K562 (cell line): ENCODE measurements around the gene ZKSCAN3. TPM values are rescaled to one million over a fixed set of nuclear protein-coding genes. Genes with fewer than 3 reads are reported as not detected.

Source experiments
- ATAC-seq: fragments of 200-7000 bp; cut with Tn5 transposase; 3 replicates; pipeline ENCODE4 v1.9.1; 2020; ENCODE audit warnings: moderate library complexity
- BruUV-seq: library from RNA; stranded (reverse); fragments of 400-500 nt; replicated peaks from 2 replicates; lab custom pipeline; 2021; lab: Mats Ljungman, UMichigan
- CTCF ChIA-PET: fragments of 300-600 bp; formaldehyde crosslinking; extraction: SDS; loops from one replicate; lab custom pipeline; 2021; ENCODE audit warnings: low intra/inter-chr PET ratio; lab: Yijun Ruan, JAX
- POLR2A ChIA-PET: fragments of 300-600, 350-650 bp; sonication (Branson Sonifier 250); formaldehyde crosslinking; extraction: SDS; loops from one replicate; lab custom pipeline; 2021; ENCODE audit warnings: antibody characterized with exemption, inconsistent platforms; lab: Yijun Ruan, JAX
- DNase-seq, 4 experiments: peaks; one replicate each; pipeline versions ENCODE4 v3.0.0 to v3.0.0-alpha.2; 2011 to 2018; ENCODE audit warnings: low spot score in 3 of 4, mixed read lengths in 3 of 4; ENCODE audit errors: extremely low read depth in 1 of 4
- FAIRE-seq: peaks from 2 replicates; lab custom pipeline; 2011; peaks lifted over from hg19 to GRCh38; lab: Jason Lieb, UNC
- H2AFZ ChIP-seq: 2 replicates; pipeline ENCODE4 v1.6.0; 2011; ENCODE audit warnings: low read depth, low read length, control low read depth, inconsistent platforms
- H3K27ac ChIP-seq: fragments of 200-600 bp; 3 replicates; pipeline ENCODE4 v1.8.0; 2011; ENCODE audit warnings: low read depth, mild to moderate bottlenecking, control low read depth, inconsistent platforms, low read length, moderate library complexity, mixed read lengths; ENCODE audit errors: extremely low read depth
- H3K27me3 ChIP-seq, 2 experiments: fragments of 300-600 bp in 1 of 2; 2 replicates in 1 of 2; 3 replicates in 1 of 2; pipeline versions ENCODE4 v1.6.0 to v1.8.0; 2011; ENCODE audit warnings: inconsistent platforms in 2 of 2, low read length in 2 of 2, mild to moderate bottlenecking in 1 of 2, mixed read lengths in 1 of 2, moderate library complexity in 1 of 2; ENCODE audit not compliant: control insufficient read depth in 2 of 2, insufficient read depth in 2 of 2
- H3K36me3 ChIP-seq: fragments of 300-600 bp; 3 replicates; pipeline ENCODE4 v1.8.0; 2011; ENCODE audit warnings: mild to moderate bottlenecking, low read length, inconsistent platforms; ENCODE audit not compliant: control insufficient read depth, insufficient read depth
- H3K4me1 ChIP-seq, 2 experiments: fragments of 200-600 bp in 1 of 2; replicated peaks in 1 of 2; 2 replicates in 1 of 2; 3 replicates in 1 of 2; pipeline versions ENCODE4 v1.5.1 to v1.8.0; 2011; ENCODE audit warnings: inconsistent platforms in 2 of 2, low read length in 2 of 2, mild to moderate bottlenecking in 1 of 2, mixed read lengths in 1 of 2, moderate library complexity in 1 of 2; ENCODE audit not compliant: control insufficient read depth in 2 of 2, insufficient read depth in 2 of 2
- H3K4me2 ChIP-seq: 2 replicates; pipeline ENCODE4 v1.6.1; 2011; ENCODE audit warnings: low read length, control low read depth, inconsistent platforms, mixed read lengths; ENCODE audit not compliant: insufficient read depth
- H3K4me3 ChIP-seq: fragments of 200-600 bp; sonication (generic), shearing (Covaris generic); 2 replicates; pipeline ENCODE4 v1.5.1; 2016; ENCODE audit warnings: control low read depth, inconsistent platforms
- H3K79me2 ChIP-seq: fragments of 200-600 bp; 3 replicates; pipeline ENCODE4 v1.8.0; 2011; ENCODE audit warnings: low read length, inconsistent platforms; ENCODE audit not compliant: control insufficient read depth, insufficient read depth
- H3K9ac ChIP-seq, 2 experiments: 2 replicates each; pipeline versions ENCODE4 v1.6.0 to v1.6.1; 2011; ENCODE audit warnings: low read depth in 2 of 2, low read length in 2 of 2, control low read depth in 1 of 2, inconsistent platforms in 1 of 2, mild to moderate bottlenecking in 1 of 2, mixed read lengths in 1 of 2; ENCODE audit not compliant: insufficient read depth in 1 of 2
- H3K9me1 ChIP-seq: one replicate; pipeline ENCODE4 v1.6.0; 2011; ENCODE audit warnings: inconsistent platforms, mild to moderate bottlenecking, low read length, moderate library complexity; ENCODE audit not compliant: control insufficient read depth, insufficient read depth
- H3K9me3 ChIP-seq: replicated peaks from 2 replicates; pipeline ENCODE4 v1.5.1; 2011; ENCODE audit warnings: low read depth, low read length, inconsistent platforms; ENCODE audit not compliant: control insufficient read depth, insufficient read depth
- H4K20me1 ChIP-seq: replicated peaks from 2 replicates; pipeline ENCODE4 v1.6.1; 2011; ENCODE audit warnings: low read length, inconsistent platforms, mixed read lengths; ENCODE audit not compliant: control insufficient read depth, insufficient read depth
- BCL6 ChIP-seq: fragments of 250-450 bp; sonication (Bioruptor Pico); IDR thresholded peaks from 2 replicates; pipeline ENCODE4 v1.4.0; 2020
- CBFB ChIP-seq: sonication (generic); formaldehyde crosslinking; IDR thresholded peaks from 2 replicates; pipeline ENCODE4 v1.4.0; 2020; ENCODE audit warnings: mild to moderate bottlenecking, missing genetic modification reagents
- CEBPG ChIP-seq, 3 experiments: fragments of 200-800 bp in 1 of 3; sonication (Bioruptor generic) in 1 of 3; sonication (generic) in 1 of 3; formaldehyde crosslinking in 1 of 3; IDR thresholded peaks in 2 of 3; conservative IDR thresholded peaks in 1 of 3; 2 replicates each; pipeline versions ENCODE4 v1.6.1 to v1.8.0; 2016 to 2022; ENCODE audit warnings: missing compliant biosample characterization in 2 of 3, missing genetic modification characterization in 2 of 3, mild to moderate bottlenecking in 1 of 3, missing genetic modification reagents in 1 of 3
- ESRRB ChIP-seq: fragments of 250-450 bp; sonication (Bioruptor Pico); IDR thresholded peaks from 2 replicates; pipeline ENCODE4 v1.5.0; 2020; ENCODE audit warnings: mild to moderate bottlenecking, moderate library complexity, borderline replicate concordance
- HSF4 ChIP-seq: fragments of 250-450 bp; sonication (Bioruptor Pico); IDR thresholded peaks from 2 replicates; pipeline ENCODE4 v2.1.2; 2022; ENCODE audit warnings: mild to moderate bottlenecking, moderate library complexity, borderline replicate concordance
- STAT5B ChIP-seq: fragments of 250-450 bp; sonication (Bioruptor Pico); IDR thresholded peaks from 2 replicates; pipeline ENCODE4 v1.8.0; 2021; ENCODE audit warnings: mild to moderate bottlenecking, inconsistent platforms
- TAF7 ChIP-seq: fragments of 450-650 bp; IDR thresholded peaks from 2 replicates; pipeline ENCODE4 v1.6.1; 2016; ENCODE audit warnings: missing genetic modification characterization, missing compliant biosample characterization
- ZNF282 ChIP-seq: sonication (generic); formaldehyde crosslinking; IDR thresholded peaks from 2 replicates; pipeline ENCODE4 v1.8.1; 2023; ENCODE audit warnings: missing genetic modification reagents
- WGBS: fragments of 100-300 bp; shearing (Covaris generic); methylation state at CpG from one replicate; pipeline ENCODE4 v1.1.6; 2016; ENCODE audit warnings: low coverage, mixed read lengths; ENCODE audit not compliant: insufficient coverage; ENCODE audit errors: missing lambda C conversion rate; 5-methylcytosine and 5-hydroxymethylcytosine counted together
- in situ Hi-C: fragments of 300-500 bp; cut with MboI; formaldehyde crosslinking; loops from 4 replicates; pipeline ENCODE4 v1.15.0; 2018; ENCODE audit warnings: inconsistent platforms, mixed read lengths
- intact Hi-C: fragments of 100-400 bp; cut with micrococcal nuclease; formaldehyde crosslinking; loops from 2 replicates; pipeline ENCODE4 v1.14.2; 2022
- polyA plus RNA-seq, 8 experiments: library from polyadenylated mRNA; depleted of rRNA in 4 of 8; stranded (reverse) in 5 of 8; unstranded in 3 of 8; fragments of >200 nt; fragmentation: Nextera tagmentation in 2 of 8; fragmentation: Illumina TruSeq in 1 of 8; extraction: Ambion mirVana in 2 of 8; extraction: Trizol in 1 of 8; gene quantifications; 2 replicates each; pipeline versions ENCODE4 v1.2.1 to v1.2.3, GENCODE V29; 2011 to 2014; ENCODE audit warnings: inconsistent platforms in 1 of 8, missing spikeins in 1 of 8
- total RNA-seq, 7 experiments: library from RNA; depleted of rRNA in 6 of 7; stranded (reverse); fragments of >200 nt in 6 of 7; fragmentation: Illumina TruSeq in 2 of 7; extraction: Trizol in 2 of 7; gene quantifications; 2 replicates each; pipeline versions ENCODE4 v1.2.1 to v1.2.3, GENCODE V29; 2011 to 2021; ENCODE audit warnings: low replicate concordance in 1 of 7
- TF ChIP-seq, protein P1 (sequence below): fragments of 450-650 bp; formaldehyde crosslinking; IDR thresholded peaks from 2 replicates; pipeline ENCODE4 v1.4.0; 2022; ENCODE audit warnings: missing genetic modification characterization
- TF ChIP-seq, protein P2 (sequence below), 2 experiments: fragments of 450-650 bp; IDR thresholded peaks; 2 replicates each; pipeline ENCODE4 v1.6.1; 2016; ENCODE audit warnings: mild to moderate bottlenecking in 2 of 2, borderline replicate concordance in 1 of 2, low read depth in 1 of 2, moderate library complexity in 1 of 2
- TF ChIP-seq, protein P3 (sequence below): conservative IDR thresholded peaks from 2 replicates; pipeline ENCODE4 v1.6.1; 2011; ENCODE audit warnings: low read depth, mild to moderate bottlenecking, low read length; ENCODE audit not compliant: control insufficient read depth

Gene ZKSCAN3
- total and polyA plus RNA-seq, 9 of the 15 experiments (the other 6 are each of a cell fraction or from before 2014, with no cell fraction given), result 3.0 to 12.4 (median 10.2) TPM

DNA sequence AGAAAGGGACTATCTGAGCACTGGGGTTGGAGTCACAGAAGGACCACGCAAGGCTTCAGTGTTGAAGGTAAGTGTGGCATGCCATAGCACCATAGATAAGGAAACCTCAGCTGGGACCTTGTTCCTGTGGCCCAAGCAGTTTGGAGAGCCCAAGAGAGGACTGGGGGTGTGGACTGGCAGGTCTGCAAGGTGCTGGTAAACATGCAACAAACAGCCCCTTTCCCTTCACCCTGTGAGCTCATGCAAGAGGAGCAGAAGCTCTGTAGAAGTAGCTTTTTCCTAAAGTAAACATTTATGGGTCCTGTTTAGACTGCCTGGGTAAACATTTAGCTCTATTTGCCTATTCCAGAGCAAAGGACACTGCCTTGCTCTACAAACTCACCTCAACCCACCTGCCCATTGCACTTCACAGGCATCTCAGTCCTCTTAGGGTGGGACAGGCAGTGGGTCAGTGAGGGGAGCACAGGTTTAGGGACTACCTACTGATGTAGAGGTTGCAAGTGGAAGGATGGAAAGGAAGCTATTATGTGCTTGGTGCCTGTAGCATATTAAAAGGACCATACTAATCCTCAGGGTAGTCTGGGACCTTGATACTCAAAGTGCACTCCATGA is 25.8 kb upstream of the ZKSCAN3 start:
- no TSS peak for BruUV-seq
- CTCF ChIA-PET, result no interaction called here
- Histone ChIP-seq H3K4me2 (no peak overlapping the region), H2AFZ (no peak overlapping the region), H3K9ac (no peak overlapping the region), H3K4me3 (no peak overlapping the region), H3K27ac (no peak overlapping the region), H3K36me3 (peaks cover 16% of the 10 kb centered on the region), H3K79me2 (no peaks in the 10 kb centered on the region), H3K27me3 (no peaks in the 10 kb centered on the region), H3K9me3 (peaks cover 12% of the 10 kb centered on the region), H4K20me1 (no peaks in the 10 kb centered on the region), H3K4me1 (no peaks in the 10 kb centered on the region), H3K9me1 (no peaks in the 10 kb centered on the region)
- in situ Hi-C loops, result no loop called here
- WGBS, result 73% methylated on average over 1 of the region's 1 CpG
- ATAC-seq (no peak), FAIRE-seq (no peak), DNase-seq (no peak)
- POLR2A ChIA-PET, result interaction anchor here (0.9 to 4.4 kb wide), 3 partner anchors 10 to 26 kb away, joined by 3 to 53 read pairs (median 3); partner anchors contain the start of genes ZKSCAN3 and ZSCAN31
- intact Hi-C loops, result no loop called here
- TF ChIP-seq CBFB (CRISPR knock-in tag), result no peak
- no peak for TF ChIP-seq ESRRB (CRISPR knock-in tag)
- TF ChIP-seq, protein P1, sequence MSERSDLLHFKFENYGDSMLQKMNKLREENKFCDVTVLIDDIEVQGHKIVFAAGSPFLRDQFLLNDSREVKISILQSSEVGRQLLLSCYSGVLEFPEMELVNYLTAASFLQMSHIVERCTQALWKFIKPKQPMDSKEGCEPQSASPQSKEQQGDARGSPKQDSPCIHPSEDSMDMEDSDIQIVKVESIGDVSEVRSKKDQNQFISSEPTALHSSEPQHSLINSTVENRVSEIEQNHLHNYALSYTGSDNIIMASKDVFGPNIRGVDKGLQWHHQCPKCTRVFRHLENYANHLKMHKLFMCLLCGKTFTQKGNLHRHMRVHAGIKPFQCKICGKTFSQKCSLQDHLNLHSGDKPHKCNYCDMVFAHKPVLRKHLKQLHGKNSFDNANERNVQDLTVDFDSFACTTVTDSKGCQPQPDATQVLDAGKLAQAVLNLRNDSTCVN (CRISPR knock-in tag), result no peak
- TF ChIP-seq CEBPG (CRISPR knock-in tag; IDR thresholded peaks at IDR 0.05), result no peak
- TF ChIP-seq CEBPG (tag; conservative IDR thresholded peaks at IDR 0.05 in 1 of 2, IDR thresholded peaks at IDR 0.05 in 1 of 2), result no peak
- TF ChIP-seq, protein P2, sequence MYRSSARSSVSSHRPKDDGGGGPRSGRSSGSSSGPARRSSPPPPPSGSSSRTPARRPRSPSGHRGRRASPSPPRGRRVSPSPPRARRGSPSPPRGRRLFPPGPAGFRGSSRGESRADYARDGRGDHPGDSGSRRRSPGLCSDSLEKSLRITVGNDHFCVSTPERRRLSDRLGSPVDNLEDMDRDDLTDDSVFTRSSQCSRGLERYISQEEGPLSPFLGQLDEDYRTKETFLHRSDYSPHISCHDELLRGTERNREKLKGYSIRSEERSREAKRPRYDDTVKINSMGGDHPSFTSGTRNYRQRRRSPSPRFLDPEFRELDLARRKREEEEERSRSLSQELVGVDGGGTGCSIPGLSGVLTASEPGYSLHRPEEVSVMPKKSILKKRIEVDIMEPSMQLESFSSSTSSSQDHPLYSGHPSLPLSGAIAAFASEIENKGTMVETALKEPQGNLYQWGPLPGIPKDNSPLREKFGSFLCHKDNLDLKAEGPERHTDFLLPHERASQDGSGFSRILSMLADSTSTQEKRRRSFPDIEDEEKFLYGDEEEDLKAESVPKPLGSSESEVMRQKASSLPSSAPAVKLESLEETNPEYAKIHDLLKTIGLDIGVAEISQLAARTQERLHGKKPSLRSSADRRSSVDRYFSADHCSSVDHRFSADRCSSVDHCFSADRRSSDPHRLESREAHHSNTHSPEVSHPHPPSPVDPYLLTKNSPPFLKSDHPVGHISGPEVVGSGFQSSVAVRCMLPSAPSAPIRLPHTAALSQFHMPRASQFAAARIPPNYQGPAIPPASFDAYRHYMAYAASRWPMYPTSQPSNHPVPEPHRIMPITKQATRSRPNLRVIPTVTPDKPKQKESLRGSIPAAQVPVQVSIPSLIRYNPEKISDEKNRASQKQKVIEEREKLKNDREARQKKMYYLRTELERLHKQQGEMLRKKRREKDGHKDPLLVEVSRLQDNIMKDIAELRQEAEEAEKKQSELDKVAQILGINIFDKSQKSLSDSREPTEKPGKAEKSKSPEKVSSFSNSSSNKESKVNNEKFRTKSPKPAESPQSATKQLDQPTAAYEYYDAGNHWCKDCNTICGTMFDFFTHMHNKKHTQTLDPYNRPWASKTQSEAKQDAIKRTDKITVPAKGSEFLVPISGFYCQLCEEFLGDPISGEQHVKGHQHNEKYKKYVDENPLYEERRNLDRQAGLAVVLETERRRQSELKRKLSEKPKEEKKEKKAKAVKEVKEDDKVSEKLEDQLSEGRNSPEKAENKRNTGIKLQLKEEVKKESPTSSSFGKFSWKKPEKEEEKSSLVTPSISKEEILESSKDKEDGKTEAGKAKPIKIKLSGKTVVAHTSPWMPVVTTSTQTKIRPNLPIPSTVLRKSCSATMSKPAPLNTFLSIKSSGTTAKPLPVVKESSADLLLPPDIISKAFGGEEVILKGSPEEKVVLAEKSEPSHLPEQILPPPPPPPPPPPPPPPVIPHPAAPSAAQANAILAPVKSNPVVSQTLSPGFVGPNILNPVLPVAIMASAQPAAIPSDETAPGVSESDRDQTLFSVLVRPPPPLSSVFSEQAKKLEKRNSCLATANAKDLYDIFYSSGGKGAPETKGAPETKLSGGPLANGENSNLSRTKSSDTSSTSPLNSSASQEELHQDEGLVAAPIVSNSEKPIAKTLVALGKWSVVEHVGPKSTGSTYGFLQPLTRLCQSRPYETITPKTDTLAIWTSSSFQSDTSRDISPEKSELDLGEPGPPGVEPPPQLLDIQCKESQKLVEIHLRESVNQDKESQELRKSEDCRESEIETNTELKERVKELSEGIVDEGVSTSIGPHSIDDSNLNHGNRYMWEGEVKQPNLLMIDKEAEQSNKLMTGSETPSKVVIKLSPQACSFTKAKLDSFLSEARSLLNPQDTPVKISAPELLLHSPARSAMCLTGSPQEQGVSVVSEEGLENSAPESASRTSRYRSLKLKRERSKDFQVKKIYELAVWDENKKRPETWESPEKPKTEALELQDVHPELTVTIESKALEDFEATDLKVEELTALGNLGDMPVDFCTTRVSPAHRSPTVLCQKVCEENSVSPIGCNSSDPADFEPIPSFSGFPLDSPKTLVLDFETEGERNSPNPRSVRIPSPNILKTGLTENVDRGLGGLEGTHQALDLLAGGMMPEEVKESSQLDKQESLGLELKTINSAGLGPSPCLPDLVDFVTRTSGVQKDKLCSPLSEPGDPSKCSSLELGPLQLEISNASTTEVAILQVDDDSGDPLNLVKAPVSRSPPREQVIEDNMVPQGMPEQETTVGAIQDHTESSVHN (IDR thresholded peaks at IDR 0.05; ENCODE audit: borderline replicate concordance in 1 of 2, low read depth in 1 of 2), result no peak
- TF ChIP-seq HSF4 (CRISPR knock-in tag), result no peak
- no peak for TF ChIP-seq BCL6 (CRISPR knock-in tag)
- TF ChIP-seq ZNF282 (CRISPR knock-in tag), result no peak
- TF ChIP-seq, protein P3, sequence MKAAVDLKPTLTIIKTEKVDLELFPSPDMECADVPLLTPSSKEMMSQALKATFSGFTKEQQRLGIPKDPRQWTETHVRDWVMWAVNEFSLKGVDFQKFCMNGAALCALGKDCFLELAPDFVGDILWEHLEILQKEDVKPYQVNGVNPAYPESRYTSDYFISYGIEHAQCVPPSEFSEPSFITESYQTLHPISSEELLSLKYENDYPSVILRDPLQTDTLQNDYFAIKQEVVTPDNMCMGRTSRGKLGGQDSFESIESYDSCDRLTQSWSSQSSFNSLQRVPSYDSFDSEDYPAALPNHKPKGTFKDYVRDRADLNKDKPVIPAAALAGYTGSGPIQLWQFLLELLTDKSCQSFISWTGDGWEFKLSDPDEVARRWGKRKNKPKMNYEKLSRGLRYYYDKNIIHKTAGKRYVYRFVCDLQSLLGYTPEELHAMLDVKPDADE, result no peak
- TF ChIP-seq STAT5B (CRISPR knock-in tag), result no peak
- no peak for TF ChIP-seq TAF7 (tag)
